Myocyte (in vitro differentiated cells): ENCODE results near the gene HTRA1. TPM values are rescaled to one million over a fixed set of nuclear protein-coding genes. Genes with fewer than 3 reads are reported as not detected.

Experiments
- DNase-seq: peaks from one replicate; pipeline ENCODE4 v3.0.0-alpha.2; 2012; ENCODE audit warnings: low read depth
- total RNA-seq: library from RNA; depleted of rRNA; stranded (reverse); fragments of >200 nt; gene quantifications from 2 replicates; pipeline ENCODE4 v1.2.3, GENCODE V29; 2014

HTRA1 gene
- total RNA-seq, 1 donor from 2014 or later = 1,617 TPM

DNA sequence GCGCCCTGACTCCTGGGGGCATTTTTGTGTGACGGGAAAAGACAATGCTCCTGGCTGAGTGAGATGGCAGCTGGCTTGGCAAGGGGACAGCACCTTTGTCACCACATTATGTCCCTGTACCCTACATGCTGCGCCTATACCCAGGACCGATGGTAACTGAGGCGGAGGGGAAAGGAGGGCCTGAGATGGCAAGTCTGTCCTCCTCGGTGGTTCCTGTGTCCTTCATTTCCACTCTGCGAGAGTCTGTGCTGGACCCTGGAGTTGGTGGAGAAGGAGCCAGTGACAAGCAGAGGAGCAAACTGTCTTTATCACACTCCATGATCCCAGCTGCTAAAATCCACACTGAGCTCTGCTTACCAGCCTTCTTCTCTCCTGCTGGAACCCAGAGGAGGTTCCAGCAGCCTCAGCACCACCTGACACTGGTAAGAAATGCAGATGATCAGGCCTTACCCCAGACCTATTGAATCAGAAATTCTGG lies 6.7 kb upstream of the HTRA1 start, which contains the start of gene ARMS2:
TSS of gene ARMS2 (plus strand) at position 51 of the 478 bp plus-strand sequence. CDS start at position 126, 75 bp downstream.
- no peak for DNase-seq

DNA sequence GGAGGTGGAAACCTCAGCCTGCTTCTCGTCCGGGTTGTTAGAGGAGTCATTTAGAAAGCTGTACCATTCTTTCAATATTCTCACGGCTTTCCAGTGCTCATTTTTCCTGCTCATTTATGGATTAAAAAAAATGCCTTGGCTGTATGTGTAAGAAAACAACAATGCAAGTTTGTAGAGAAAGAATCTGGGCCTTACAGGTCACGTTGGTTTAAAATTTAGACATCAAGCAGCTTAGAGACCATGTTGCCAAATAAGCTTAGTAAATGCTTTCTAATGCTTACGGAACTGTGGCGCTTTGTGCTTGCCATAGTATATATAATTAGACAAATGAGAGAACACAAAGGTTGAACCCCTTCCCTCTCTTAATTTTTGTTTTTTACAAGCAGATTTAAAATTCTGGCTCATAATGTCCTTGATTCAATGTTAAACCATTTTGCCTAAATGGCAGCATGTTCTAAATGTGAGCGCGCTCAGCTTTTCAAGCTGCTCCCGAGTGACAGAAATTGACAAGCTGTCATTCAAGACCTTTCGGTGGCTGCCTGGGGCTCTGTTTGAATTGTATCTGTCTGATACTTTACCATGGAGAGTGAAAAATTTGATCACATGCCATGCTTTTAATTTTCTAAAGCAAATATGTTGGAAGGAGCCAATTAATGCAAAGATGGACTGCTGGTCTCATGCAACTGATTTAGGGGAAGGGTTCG lies 5.8 kb upstream of the HTRA1 start:
- no peak for DNase-seq

DNA sequence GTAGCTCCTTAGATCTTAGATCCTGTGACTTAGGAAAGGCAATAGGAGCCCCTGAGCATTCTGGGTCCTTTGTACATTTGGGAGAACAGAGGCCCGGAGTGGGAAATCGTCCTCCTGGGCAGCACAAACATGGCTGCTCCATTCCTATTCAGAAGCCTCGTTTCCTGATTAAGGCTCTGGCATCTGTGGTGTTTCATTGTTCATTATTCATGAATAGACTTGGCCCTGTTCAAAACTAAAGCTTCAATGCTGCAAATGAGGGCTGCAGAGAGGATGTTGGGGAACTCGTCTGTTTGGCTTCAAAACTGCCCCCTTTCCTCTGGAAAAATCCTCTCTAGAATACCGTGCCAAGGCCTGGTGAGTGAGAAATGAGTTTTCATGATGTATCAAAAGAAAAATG lies 3.4 kb upstream of the HTRA1 start:
- no peak for DNase-seq

DNA sequence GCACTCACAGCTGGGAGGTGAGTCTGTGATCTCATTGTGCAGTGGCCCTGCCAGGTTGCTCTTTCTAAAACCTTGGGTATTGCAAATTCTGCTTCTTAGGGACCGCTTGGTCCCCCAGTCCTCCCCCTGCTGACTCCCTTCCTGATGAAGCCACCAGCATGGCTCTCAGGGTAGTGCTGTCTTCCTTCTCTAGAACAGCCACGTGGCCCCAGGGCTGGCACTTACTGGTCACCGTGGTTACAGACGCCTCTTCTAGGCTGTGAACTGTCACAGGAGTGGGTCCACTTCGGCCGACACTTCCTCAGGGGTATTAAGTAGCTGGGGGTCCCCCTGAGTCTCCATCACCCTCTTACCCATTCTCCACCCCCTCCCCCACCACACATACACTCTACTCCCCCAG lies 2.7 kb upstream of the HTRA1 start:
- no peak for DNase-seq

DNA sequence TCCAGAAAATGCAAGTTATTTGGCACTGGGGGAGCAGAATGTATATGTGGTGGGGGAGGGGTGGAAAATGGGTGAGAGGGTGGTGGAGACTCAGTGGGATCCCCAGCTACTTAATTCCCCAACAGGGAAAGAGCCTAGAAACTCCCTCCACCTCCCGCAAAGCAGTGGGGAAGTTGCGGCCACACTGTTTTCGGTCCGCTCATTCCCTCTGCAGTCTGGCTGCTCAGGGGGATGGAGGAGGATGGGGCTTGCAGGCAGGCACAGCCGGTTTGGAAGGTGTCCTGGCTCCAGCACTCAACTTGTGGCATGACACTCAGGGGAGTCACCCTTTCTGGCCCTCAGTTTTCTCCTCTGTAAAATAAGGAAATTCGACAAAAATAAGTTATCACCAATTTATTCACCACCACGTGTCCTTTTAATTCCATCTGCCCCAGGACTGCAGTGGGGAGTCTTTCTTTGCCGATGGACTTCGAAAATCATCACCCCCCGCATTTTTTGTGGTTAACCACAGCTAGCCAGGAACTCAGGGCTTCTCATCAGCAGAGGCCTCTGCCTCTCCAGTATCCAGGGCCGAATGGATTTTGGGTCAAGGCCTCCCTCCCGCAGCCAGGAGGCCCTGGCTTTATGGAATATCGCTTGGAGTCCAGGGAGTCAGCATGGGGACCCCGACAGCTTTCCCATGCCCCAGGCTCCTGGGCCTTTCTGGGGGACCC lies 1.6 kb upstream of the HTRA1 start:
- peak; percentile 72 for DNase-seq

DNA sequence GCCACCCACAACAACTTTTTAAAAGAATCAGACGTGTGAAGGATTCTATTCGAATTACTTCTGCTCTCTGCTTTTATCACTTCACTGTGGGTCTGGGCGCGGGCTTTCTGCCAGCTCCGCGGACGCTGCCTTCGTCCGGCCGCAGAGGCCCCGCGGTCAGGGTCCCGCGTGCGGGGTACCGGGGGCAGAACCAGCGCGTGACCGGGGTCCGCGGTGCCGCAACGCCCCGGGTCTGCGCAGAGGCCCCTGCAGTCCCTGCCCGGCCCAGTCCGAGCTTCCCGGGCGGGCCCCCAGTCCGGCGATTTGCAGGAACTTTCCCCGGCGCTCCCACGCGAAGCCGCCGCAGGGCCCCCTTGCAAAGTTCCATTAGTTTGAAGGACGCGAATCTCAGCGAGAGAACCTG lies 461 bp upstream of the HTRA1 start:
- no peak for DNase-seq

DNA sequence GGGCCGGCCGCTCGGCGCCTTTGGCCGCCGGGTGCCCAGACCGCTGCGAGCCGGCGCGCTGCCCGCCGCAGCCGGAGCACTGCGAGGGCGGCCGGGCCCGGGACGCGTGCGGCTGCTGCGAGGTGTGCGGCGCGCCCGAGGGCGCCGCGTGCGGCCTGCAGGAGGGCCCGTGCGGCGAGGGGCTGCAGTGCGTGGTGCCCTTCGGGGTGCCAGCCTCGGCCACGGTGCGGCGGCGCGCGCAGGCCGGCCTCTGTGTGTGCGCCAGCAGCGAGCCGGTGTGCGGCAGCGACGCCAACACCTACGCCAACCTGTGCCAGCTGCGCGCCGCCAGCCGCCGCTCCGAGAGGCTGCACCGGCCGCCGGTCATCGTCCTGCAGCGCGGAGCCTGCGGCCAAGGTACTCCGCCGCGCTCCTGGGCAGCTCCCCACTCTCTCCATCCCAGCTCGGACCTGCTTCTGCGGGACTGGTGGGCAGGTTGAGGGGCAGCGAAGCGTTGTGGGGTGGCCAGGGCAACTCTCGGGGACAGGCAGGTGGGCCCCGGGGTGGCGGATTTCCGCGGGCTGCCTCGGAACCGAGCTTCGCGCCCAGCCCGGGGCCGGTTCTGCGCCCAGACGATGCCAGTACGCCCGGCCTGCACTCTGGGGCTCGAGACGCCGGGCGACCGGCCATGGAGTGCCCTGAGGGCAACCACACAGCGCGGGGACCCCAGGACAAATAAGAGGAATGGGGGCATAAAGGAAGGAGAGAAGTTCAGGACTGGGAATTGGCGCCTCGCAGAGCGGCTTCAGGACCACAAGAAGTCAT lies 578 bp downstream of the HTRA1 start:
- DNase-seq = no peak

DNA sequence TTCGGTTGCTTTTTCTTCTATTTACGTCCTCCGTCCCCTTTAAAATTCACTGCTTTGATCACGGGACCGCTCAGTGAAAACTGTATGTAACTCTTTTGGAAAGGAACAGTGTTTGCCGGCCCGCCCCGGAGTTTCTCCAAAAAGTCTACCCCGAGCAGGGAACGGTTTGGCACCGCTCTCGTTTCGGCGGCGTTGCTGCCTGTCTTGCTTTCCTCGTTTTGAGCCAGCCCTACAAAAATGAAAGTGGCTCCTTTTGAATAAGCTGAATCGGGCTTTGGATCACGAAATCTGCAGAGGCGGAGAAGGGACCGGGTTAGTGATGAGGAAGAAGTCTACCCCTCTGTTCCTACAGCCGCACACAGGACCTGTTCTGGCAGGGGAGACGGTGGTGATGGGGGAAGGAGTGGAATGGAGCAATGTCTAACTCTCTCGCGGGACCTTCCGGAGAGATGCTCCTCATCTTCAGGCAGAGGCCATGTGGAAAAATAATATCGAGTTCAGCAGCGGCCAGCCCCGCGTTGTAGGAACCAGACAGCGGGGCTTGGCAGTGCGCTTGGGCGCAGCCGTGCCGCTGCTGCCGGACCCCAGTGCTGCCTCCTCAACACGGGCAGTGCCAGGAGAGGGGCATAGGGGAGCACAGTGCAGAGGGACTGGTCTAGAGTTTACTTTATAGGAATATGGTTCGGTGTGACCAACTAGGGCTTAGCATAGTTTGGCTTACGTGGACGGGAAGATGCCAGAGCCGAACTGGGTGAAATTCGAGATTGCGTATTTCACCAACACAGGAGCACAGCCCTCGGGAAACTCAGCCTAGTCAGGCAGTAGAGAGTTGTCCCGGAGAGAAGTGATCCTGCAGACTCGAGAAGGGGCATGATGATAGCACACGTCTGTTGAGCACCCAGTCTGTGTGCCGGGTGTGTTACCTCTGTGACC lies 1.4 kb downstream of the HTRA1 start:
- peak; percentile 54 for DNase-seq

DNA sequence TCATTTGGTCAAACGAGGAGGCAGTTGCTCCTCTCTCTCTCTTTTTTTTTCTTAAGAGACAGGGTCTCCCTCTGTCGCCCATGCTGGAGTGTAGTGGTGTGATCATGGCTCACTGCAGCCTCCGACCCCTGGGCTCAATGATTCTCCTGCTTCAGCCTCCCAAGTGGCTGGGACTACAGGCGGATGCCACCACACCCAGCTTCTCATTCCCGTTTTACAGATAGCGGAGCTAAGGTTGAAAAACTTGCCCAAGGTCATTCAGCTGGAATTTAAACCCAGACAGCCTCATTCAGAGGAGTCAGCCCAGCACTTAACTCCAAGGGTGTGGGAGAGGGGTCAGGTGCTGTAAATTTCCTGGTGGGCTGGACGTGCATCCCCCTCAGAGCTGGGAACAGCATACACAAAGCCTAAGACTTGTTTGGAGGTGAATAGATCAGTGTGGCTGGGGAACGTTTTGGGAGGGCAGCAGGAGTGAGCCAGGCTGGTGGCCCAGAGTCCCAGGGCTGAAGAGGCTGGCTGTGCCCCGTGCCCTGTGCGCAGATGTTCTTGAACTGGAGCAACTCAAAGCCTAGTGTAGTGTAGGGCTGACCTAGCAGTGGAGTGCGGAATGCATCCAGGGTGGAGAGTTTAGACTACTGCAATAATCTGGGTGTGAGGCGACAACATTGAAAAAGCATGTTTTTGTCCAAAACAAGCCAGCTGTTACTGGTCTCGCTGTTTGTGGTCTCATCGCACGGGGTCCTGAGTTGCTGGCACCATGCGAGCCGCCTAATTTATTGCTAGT lies 2.3 kb downstream of the HTRA1 start:
- peak; percentile 48 for DNase-seq

DNA sequence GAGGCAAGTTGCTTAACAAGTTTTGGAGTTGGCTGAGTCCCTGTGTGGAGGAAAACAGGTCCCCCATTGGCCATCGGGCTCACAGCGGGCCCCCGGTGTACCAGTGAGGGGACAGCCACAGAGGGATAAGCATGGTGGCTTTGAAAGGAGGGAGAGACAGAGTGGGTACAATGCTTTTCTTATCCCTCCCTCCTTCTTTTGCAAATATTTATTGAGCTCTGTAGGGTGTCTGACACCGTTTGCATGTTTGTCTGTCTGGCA lies 2.8 kb downstream of the HTRA1 start:
- DNase-seq = no peak

DNA sequence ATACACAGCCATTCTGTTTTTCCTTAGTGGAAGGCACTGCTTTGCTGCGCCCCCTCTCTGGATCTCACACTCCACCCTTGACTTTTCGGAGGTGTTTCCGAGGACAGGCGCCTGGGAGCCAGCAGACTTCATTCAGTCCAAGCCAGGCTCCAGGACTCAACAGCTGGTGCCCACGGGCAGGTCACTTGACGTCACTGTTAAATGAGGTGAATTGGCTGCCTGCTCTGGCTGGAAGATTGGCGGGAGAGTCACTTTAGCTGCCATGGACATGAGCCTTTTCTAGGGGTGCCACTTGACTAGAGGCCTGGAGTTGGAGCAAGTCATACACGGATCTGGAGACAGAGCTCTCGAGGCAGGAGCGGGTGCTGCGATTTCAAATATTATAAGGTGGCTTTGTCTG lies 3.2 kb downstream of the HTRA1 start:
- peak; percentile 47 for DNase-seq

DNA sequence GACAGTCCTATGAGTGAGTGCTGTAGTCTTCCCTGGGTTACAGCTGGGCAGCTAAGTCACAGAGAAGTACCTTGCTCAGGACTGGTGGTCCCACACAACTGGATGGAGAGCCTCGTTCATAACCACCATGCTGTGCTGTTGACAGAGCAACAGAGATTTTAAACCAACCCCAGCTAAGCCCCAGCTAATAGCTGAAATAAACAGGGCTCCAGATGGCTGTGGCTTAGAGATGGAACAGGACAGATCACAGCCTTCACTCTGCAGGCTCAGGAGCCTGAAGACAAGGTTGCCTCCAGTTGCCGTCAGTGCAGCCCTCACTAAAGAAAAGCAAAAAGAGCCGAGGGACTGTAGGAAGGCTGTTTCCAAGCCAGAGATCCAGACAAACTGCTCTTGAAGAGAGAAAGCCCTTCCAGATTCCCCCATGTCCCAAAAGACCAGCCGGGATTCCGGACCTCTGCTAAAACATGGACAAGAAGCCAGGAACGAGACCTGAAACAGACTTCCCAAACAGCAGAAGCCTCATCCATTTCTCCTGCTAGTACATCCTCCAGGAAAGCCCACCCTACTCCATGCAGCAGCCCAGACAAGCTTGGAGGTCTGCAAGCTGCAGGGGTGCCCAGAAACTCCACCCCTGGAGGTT lies 4.2 kb downstream of the HTRA1 start:
- DNase-seq = no peak

DNA sequence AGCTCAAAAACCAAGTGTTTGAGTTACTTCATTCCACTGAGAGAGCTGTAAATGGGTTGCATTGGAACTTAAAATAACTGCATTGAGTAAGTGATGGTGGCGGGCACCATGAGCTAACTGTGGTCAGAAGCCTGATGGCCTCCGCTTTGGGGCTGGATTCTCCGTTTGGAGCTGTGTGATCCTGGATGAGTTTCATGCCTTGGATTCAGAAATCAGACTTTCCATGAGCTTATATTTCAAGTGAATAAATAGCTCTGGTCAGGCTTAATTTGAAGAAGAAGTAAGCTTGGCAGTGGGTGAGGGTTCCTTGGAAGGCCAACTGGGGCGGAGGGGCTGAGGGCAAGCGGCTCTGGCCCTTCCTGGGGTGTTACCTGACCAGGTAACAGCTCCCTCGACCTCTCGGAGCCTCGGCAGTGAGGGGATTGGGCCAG lies 5.6 kb downstream of the HTRA1 start:
- DNase-seq = no peak

DNA sequence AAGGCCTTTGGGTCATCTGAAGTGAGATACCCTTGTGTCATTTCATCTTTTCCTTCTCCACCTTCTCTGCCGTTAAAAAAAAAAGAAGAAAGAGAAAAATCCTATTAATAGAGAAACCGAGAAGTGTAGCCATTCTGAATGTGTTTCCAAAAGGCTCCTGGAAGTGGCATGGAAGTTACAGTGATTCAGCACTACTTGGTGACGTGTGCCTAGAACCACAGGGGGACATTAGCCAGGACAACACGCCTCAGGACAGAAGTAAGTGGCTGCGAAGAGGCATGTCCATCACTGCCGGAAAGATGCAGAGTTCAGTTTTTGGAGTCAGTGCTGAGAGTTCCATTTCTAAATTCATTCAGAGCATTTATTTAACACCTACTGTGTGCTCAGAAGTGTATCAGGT lies 6.3 kb downstream of the HTRA1 start:
- DNase-seq = no peak

DNA sequence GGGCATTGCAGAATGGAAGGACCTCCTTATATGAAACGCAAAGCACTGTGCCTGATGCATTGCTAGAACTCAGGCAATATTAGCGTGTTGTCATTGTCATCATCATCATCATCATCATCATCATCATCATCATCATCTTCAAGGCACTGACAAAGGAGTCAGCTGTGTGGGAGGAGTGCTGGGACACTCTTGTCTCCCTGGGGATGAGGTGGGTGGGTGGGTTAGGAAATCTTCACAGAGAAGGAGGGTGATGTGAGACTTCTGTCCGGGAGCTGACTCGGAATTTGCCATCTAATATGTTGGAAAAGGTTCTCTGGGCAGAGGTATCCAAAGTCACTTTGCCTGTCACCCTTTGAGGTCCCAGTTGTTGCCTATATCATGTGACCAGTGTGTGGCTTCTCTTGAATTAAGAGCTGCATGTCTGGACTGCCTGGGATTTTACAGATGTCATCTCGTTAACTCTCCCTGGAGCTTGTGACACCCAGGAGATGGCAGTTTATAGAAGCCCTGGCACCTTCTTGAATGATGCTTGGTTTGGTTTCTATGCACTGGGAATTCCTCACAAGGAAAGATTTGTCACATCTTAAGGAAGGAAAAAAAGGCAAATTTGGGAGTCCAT lies 7.1 kb downstream of the HTRA1 start:
- peak; percentile 94 for DNase-seq

DNA sequence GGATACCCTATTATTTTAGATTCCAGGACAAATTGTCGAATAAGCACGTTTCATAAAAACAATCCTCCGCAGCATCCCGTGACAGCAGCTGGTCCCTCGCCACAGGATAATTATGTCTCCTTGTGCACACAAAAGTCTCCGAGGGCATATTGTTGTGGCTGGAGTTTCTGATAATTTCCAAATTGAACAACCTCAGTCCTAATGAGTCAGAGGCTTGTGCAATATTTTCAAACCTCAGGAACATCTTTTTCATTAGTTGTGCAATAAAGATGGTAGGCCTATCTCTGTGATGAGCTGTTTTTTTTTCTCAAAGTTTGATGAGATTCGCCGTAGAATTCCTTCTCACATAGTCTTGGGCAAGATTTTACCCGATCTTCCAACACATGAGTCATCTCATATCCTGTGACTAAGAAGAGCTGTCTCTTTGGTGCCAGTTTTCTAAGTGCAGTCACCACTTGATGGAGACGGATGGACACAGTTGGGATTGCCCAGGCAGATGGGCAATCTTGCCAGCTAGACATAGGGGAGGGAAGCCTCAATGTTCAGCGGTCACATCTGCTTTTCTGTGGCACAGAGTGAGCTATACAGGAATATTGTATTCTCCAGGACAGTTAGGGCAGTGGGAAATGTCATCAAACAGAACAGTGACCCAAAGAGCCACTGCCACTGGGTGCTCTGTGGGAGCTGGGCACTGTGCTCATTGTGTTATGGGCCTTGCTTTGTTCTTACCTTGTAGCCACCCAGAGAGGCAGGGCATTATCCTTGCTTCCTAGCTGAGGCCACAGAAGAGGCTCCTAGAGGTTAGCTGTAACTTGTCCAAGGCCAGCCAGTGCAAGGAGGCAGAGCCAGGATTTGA lies 7.8 kb downstream of the HTRA1 start:
- DNase-seq = peak; percentile 97

DNA sequence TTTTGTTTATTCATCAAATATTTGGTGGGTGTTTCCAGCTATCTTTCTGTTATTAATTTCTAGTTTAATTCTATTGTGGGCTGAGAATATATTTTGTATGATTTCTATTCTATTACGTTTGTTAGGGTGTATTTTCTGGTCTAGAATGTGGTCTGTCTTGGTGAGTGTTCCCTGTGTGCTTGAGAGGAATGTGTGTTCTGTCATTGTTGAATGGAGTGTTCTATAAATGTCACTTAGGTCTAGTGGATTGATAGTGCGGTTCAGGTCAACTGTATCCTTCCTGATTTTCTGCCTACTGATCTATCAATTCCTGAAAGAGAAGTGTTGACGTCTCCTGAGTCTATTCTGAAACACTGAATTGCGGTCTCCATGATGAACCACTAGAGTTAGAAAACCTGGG lies 8.5 kb downstream of the HTRA1 start:
- DNase-seq = no peak

DNA sequence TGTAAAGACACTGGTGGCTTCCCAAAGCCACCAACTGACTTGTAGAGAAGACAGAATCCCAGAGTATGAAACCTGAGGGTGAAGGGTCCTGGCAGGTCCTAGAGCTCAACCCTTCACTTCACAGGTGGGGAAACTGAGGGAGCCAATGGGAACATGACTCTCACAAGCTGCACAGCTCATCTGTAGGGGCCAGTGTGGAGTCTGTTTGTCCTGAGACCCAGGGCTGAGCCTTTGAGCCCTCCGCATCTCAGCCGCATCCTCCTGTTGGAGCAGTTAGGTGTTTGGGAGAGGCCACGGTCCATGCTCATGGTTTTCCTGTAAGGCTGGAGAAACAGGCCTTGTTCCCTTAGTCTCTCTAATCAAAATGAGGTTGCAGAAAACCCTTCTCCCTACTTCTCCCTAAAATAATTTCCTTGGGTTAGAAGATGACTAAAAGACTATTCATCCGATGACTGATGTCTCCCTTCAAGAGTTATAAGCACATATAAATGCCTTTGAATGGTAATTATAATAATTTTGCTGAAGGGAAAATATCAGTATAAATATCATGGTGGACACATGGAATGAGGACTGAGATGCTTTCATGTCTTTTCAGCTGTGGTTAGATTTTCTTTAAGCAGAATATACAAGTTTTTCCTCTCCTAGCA lies 10.3 kb downstream of the HTRA1 start:
- DNase-seq = no peak
